GM23338 (cell line): Measurements from ENCODE around the gene C6orf89.

ENCODE experiments used
- CREB1 ChIP-seq: fragments of 250-450 bp; sonication (Bioruptor Pico); IDR thresholded peaks from 2 replicates; pipeline ENCODE4 v1.5.0; 2020; ENCODE audit warnings: low read depth, mild to moderate bottlenecking, moderate library complexity
- EZH2 ChIP-seq: fragments of 200-600 bp; sonication (generic); IDR thresholded peaks from one replicate; pipeline ENCODE4 v1.8.0; 2017; ENCODE audit warnings: antibody characterized with exemption, mild to moderate bottlenecking, low read depth; ENCODE audit not compliant: unreplicated experiment
- EZH2phosphoT487 ChIP-seq: fragments of 200-600 bp; sonication (generic); IDR thresholded peaks from one replicate; pipeline ENCODE4 v1.8.1; 2018; ENCODE audit warnings: antibody characterized with exemption; ENCODE audit not compliant: unreplicated experiment
- POLR2AphosphoS5 ChIP-seq: IDR thresholded peaks from 2 replicates; pipeline ENCODE4 v1.6.1; 2016; ENCODE audit warnings: antibody characterized with exemption, low read depth
- TF ChIP-seq, protein P1 (sequence below), 2 experiments: fragments of 200-600 bp in 1 of 2; sonication (generic) in 1 of 2; conservative IDR thresholded peaks; 2 replicates each; pipeline versions ENCODE4 v1.5.1 to v1.6.1; 2016 to 2017; ENCODE audit warnings: antibody characterized with exemption in 2 of 2, low read depth in 2 of 2, mild to moderate bottlenecking in 2 of 2, moderate library complexity in 1 of 2

GRCh38 chr6:36973190-36973589 lies 87.4 kb downstream of the C6orf89 start:
- TF ChIP-seq, protein P1, sequence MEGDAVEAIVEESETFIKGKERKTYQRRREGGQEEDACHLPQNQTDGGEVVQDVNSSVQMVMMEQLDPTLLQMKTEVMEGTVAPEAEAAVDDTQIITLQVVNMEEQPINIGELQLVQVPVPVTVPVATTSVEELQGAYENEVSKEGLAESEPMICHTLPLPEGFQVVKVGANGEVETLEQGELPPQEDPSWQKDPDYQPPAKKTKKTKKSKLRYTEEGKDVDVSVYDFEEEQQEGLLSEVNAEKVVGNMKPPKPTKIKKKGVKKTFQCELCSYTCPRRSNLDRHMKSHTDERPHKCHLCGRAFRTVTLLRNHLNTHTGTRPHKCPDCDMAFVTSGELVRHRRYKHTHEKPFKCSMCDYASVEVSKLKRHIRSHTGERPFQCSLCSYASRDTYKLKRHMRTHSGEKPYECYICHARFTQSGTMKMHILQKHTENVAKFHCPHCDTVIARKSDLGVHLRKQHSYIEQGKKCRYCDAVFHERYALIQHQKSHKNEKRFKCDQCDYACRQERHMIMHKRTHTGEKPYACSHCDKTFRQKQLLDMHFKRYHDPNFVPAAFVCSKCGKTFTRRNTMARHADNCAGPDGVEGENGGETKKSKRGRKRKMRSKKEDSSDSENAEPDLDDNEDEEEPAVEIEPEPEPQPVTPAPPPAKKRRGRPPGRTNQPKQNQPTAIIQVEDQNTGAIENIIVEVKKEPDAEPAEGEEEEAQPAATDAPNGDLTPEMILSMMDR (conservative IDR thresholded peaks at IDR 0.05; ENCODE audit: low read depth in 2 of 2) = no peak
- TF ChIP-seq POLR2AphosphoS5 (no peak), EZH2 (no peak), EZH2phosphoT487 (no peak), CREB1 (CRISPR knock-in tag) (no peak)
